Thyroid gland (tissue), 4 donors: Measurements from ENCODE around the gene PAK1. TPM values are rescaled to one million over a fixed set of nuclear protein-coding genes. Genes with fewer than 3 reads are reported as not detected.

Experiments
- DNase-seq, 2 donors: peaks; one replicate each; pipeline ENCODE4 v3.0.0-alpha.2; 2019
- H3K27ac ChIP-seq, 3 donors: fragments of 200-600 bp; sonication (generic); 1 replicate in 2 of 3; 2 replicates in 1 of 3; pipeline ENCODE4 v1.5.1; 2016 to 2019; ENCODE audit warnings: mild to moderate bottlenecking in 1 of 3, moderate library complexity in 1 of 3
- H3K27me3 ChIP-seq: fragments of 200-600 bp; sonication (generic); one replicate; pipeline ENCODE4 v1.5.1; 2019
- H3K36me3 ChIP-seq, 2 donors: fragments of 200-600 bp; sonication (generic); one replicate each; pipeline ENCODE4 v1.5.1; 2016 to 2019
- H3K4me1 ChIP-seq, 2 donors: fragments of 200-600 bp; sonication (generic); one replicate each; pipeline ENCODE4 v1.5.1; 2017 to 2019
- H3K4me3 ChIP-seq, 3 donors: fragments of 200-600 bp; sonication (generic); replicated peaks in 1 of 3; 1 replicate in 2 of 3; 2 replicates in 1 of 3; pipeline ENCODE4 v1.5.1; 2016; ENCODE audit warnings: mild to moderate bottlenecking in 1 of 3
- H3K9me3 ChIP-seq: fragments of 200-600 bp; sonication (generic); one replicate; pipeline ENCODE4 v1.5.1; 2017
- POLR2A ChIP-seq, 2 donors: fragments of 450-650 bp; IDR thresholded peaks; one replicate each; pipeline ENCODE4 v1.6.1; 2017; ENCODE audit warnings: antibody characterized with exemption in 2 of 2, mild to moderate bottlenecking in 2 of 2, moderate library complexity in 1 of 2
- whole genome bisulfite sequencing, 2 donors: methylation state at CpG; one replicate each; pipeline ENCODE4 v1.1.5; 2017; 5-methylcytosine and 5-hydroxymethylcytosine counted together
- intact Hi-C: fragments of 100-400 bp; cut with DNase I; formaldehyde crosslinking; loops from one replicate; pipeline ENCODE4 v1.15.1; 2023
- total RNA-seq, 4 donors: library from RNA; depleted of rRNA; stranded (reverse); fragments of >200 nt; gene quantifications; one replicate each; pipeline ENCODE4 v1.2.3, GENCODE V29; 2016
- TF ChIP-seq, protein P1 (sequence below), 6 experiments: fragments of 200-600 bp in 3 of 6; fragments of 450-650 bp in 3 of 6; sonication (generic) in 3 of 6; IDR thresholded peaks; one replicate each; pipeline ENCODE4 v1.5.1; 2016 to 2019; ENCODE audit warnings: antibody characterized with exemption in 6 of 6, mild to moderate bottlenecking in 2 of 6, inconsistent platforms in 1 of 6, moderate library complexity in 1 of 6

Gene PAK1
- total RNA-seq, 4 donors from 2014 or later = 47.0 to 110 (median 84.0) TPM

DNA sequence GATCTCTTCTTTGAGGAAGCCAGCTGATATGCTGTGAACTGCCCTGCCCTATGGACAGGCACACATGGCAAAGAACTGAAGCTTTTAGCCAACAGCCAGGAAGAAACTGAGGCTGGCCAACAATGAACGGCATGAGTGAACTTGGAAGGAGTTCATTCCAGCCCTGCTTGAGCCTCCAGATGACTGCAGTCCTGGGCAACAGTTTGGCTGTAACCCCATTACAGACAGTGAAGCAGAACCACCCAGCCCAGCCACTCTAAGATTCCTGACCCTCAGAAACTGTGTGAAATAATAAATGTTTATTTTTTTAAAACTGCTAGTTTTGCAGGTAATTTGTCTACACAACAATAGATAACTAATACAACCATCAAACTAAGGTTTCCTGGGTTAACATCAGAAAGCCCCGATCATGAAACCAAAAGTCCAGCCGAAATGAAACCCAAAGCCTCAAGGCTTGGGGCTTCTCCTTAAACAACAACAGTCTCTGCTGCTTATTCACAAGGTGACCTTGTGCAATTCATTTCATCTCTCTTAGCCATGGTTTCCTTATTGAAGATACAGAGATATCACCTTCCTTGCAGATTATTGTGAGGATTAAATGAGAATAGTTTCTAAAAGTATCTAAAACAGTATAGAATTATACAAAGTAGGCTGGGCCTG lies 31.4 kb downstream of the PAK1 start:
- no peaks in the 10 kb centered on the region for H3K36me3 ChIP-seq
- 58 to 64% methylated on average over 3 of the region's 3 CpGs for WGBS, 2 donors
- peak overlapping the region; percentile 55 to 76 (median 75) for H3K27ac ChIP-seq
- H3K9me3 ChIP-seq = no peaks in the 10 kb centered on the region
- DNase-seq = peak; percentile 77 to 80
- intact Hi-C loops = no loop called here
- H3K4me3 ChIP-seq = no peak overlapping the region
- peaks cover 41 to 44% of the 10 kb centered on the region in 2 donors for H3K4me1 ChIP-seq
- no peaks in the 10 kb centered on the region for H3K27me3 ChIP-seq
- no peak for TF ChIP-seq POLR2A (IDR thresholded peaks at IDR 0.05)
- TF ChIP-seq, protein P1, sequence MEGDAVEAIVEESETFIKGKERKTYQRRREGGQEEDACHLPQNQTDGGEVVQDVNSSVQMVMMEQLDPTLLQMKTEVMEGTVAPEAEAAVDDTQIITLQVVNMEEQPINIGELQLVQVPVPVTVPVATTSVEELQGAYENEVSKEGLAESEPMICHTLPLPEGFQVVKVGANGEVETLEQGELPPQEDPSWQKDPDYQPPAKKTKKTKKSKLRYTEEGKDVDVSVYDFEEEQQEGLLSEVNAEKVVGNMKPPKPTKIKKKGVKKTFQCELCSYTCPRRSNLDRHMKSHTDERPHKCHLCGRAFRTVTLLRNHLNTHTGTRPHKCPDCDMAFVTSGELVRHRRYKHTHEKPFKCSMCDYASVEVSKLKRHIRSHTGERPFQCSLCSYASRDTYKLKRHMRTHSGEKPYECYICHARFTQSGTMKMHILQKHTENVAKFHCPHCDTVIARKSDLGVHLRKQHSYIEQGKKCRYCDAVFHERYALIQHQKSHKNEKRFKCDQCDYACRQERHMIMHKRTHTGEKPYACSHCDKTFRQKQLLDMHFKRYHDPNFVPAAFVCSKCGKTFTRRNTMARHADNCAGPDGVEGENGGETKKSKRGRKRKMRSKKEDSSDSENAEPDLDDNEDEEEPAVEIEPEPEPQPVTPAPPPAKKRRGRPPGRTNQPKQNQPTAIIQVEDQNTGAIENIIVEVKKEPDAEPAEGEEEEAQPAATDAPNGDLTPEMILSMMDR (IDR thresholded peaks at IDR 0.05) = no peak

DNA sequence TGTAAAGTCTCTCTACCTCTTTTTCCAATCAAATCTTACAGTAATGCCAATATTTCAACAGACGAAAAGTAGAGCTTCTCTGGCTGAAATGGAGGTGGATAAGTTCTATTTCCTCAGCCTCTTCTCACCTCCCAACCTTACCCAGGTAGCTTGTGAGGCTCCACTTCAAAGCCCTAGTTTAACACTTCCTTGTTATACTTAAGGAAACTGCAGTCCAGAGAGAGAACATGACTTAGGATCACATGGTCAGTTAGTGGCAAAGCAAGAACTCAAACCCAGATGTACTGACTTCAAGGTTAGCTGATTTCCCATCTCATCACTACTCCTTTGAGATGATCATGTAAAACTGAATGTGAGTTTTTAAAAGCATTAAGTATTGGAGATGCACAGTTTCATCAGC lies 32.5 kb downstream of the PAK1 start:
- intact Hi-C loops = no loop called here

DNA sequence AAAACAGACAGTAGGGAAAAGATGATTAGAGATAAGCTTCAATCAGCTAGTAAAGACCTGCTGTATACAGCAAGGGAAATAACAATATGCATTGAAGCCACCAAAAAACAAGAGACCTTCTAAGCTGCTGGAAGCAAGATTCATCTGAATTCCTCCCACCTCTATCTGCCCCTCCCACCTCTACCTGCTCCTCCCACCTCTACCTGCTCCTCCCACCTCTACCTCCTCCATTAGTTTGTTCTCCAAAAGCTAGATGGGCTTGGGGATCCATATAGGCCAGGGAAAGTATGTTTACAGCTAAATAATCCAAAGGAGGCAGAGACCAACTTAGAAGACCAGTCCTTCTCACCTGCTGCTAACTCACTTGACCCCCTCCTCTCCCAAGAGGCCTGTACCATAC lies 33.2 kb downstream of the PAK1 start:
- H3K27ac ChIP-seq = no peak overlapping the region
- no peak for DNase-seq
- intact Hi-C loops = no loop called here
- H3K9me3 ChIP-seq = no peaks in the 10 kb centered on the region
- no peaks in the 10 kb centered on the region for H3K27me3 ChIP-seq
- TF ChIP-seq, protein P1 (IDR thresholded peaks at IDR 0.05) = no peak
- no peak for TF ChIP-seq POLR2A (IDR thresholded peaks at IDR 0.05)
- no peak overlapping the region for H3K4me3 ChIP-seq
- peaks cover 48 to 49% of the 10 kb centered on the region in 2 donors for H3K4me1 ChIP-seq
- no peaks in the 10 kb centered on the region for H3K36me3 ChIP-seq

More for the DNA sequence above, 32.5 kb downstream of the PAK1 start:
- Histone ChIP-seq H3K27ac (peak overlapping the region in 2 of 3 donors; percentile 55 to 76), H3K36me3 (no peaks in the 10 kb centered on the region), H3K9me3 (no peaks in the 10 kb centered on the region), H3K4me1 (peaks cover 44 to 45% of the 10 kb centered on the region in 2 donors), H3K27me3 (no peaks in the 10 kb centered on the region), H3K4me3 (no peak overlapping the region)
- no peak for DNase-seq
- TF ChIP-seq POLR2A (IDR thresholded peaks at IDR 0.05) = no peak
- TF ChIP-seq, protein P1 (IDR thresholded peaks at IDR 0.05) = no peak
- 86 to 97% methylated on average over 1 of the region's 1 CpG for WGBS, 2 donors

DNA sequence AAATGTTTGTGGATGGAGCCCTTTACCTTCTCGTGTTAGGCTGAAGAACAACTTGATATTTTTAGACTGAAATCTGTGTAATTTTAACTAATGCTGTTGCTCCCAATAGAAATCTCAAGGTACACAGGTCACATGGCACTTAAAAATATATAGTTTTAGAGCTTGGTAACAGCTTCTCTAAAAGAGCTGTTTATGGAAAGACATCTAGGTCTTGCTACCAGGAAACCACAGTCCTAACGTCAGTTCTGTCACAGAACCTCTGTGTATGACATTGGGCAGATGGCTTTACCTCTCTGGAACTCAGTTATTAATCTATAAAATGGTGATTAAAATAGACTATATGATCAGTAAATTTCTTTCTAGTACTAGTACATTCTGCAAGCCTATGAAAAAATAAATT lies 35.4 kb downstream of the PAK1 start:
- Histone ChIP-seq H3K4me1 (peaks cover 26 to 29% of the 10 kb centered on the region in 2 donors), H3K27me3 (no peaks in the 10 kb centered on the region), H3K4me3 (no peak overlapping the region), H3K36me3 (no peaks in the 10 kb centered on the region), H3K9me3 (no peaks in the 10 kb centered on the region), H3K27ac (no peak overlapping the region)
- no peak for TF ChIP-seq POLR2A (IDR thresholded peaks at IDR 0.05)
- TF ChIP-seq, protein P1 (IDR thresholded peaks at IDR 0.05) = no peak
- WGBS, 2 donors = 92 to 96% methylated on average over 2 of the region's 2 CpGs
- intact Hi-C loops = no loop called here
- DNase-seq = no peak

DNA sequence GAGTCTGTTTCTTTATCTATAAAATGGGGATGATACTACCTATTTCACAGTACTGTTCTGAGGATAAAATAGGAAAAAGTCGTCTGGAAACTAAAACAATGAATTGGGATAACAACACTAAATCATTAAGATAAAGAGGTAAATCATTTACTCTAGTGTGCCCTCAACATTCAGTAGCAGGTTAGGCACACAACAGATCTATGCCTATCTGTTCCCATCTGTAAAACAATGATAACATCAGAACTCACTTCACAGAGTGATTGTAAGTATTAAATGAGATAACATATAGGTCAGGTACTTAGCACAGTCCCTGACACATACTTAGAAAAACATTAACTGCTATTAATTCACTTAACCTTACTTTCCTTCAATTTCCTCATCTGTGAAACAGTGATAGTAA lies 36.9 kb downstream of the PAK1 start:
- DNase-seq = no peak
- intact Hi-C loops = no loop called here
- H3K4me3 ChIP-seq = no peak overlapping the region
- H3K27me3 ChIP-seq = no peaks in the 10 kb centered on the region
- H3K36me3 ChIP-seq = no peaks in the 10 kb centered on the region
- H3K9me3 ChIP-seq = no peaks in the 10 kb centered on the region
- TF ChIP-seq, protein P1 (IDR thresholded peaks at IDR 0.05) = no peak
- no peak for TF ChIP-seq POLR2A (IDR thresholded peaks at IDR 0.05)
- 72 to 85% methylated on average over 1 of the region's 1 CpG for WGBS, 2 donors
- no peak overlapping the region for H3K27ac ChIP-seq
- H3K4me1 ChIP-seq = peaks cover 13 to 14% of the 10 kb centered on the region in 2 donors
